ENCODE data around the gene NRCAM.

GRCh38 chr7:108329514-108329913 lies 126.7 kb downstream of the NRCAM start:
- TF ChIP-seq ASH2L (IDR thresholded peaks at IDR 0.05; ENCODE audit: insufficient read length, low read depth, low read length) (no peak), EZH2 (conservative IDR thresholded peaks at IDR 0.05; ENCODE audit: low read depth, low read length) (no peak), SMC3 (IDR thresholded peaks at IDR 0.05; ENCODE audit: low read length) (no peak), ZNF235 (CRISPR knock-in tag; IDR thresholded peaks at IDR 0.05; ENCODE audit: borderline replicate concordance) (no peak), ZNF782 (CRISPR knock-in tag; IDR thresholded peaks at IDR 0.05; ENCODE audit: borderline replicate concordance) (no peak), POLR2A (IDR thresholded peaks at IDR 0.05; ENCODE audit: insufficient read depth in 1 of 2, low read depth in 2 of 2, low read length in 2 of 2) (no peak), ZNF124 (CRISPR knock-in tag; IDR thresholded peaks at IDR 0.05) (no peak), CEBPB (IDR thresholded peaks at IDR 0.05; ENCODE audit: borderline replicate concordance, low read depth, low read length) (no peak), CBX1 (IDR thresholded peaks at IDR 0.05; ENCODE audit: low read depth) (no peak), IRF1 (CRISPR knock-in tag; IDR thresholded peaks at IDR 0.05; ENCODE audit: low read depth) (no peak), GABPB1 (CRISPR knock-in tag; IDR thresholded peaks at IDR 0.05) (no peak), CREB1 (IDR thresholded peaks at IDR 0.05) (no peak), CREB1 (CRISPR knock-in tag; IDR thresholded peaks at IDR 0.05) (no peak), BCLAF1 (IDR thresholded peaks at IDR 0.05) (no peak)

Data from HepG2 (cell line).